HepG2 (cell line): ENCODE data around the gene RTP1. TPM values are rescaled to one million over a fixed set of nuclear protein-coding genes. Genes with fewer than 3 reads are reported as not detected.

ENCODE experiments used
- BHLHE40 ChIP-seq: IDR thresholded peaks from 2 replicates; pipeline ENCODE4 v1.6.1; 2011; ENCODE audit warnings: low read length, improper control_type of control experiment
- BORCS8-MEF2B ChIP-seq: sonication (generic); formaldehyde crosslinking; IDR thresholded peaks from 2 replicates; pipeline ENCODE4 v1.8.0; 2022; ENCODE audit warnings: mild to moderate bottlenecking, missing genetic modification reagents
- MLLT10 ChIP-seq: sonication (generic); formaldehyde crosslinking; IDR thresholded peaks from 2 replicates; pipeline ENCODE4 v1.4.0; 2020; ENCODE audit warnings: missing genetic modification reagents
- PHF5A ChIP-seq: IDR thresholded peaks from one replicate; pipeline ENCODE4 v1.6.1; 2018; ENCODE audit warnings: low read depth, missing genetic modification reagents; ENCODE audit not compliant: unreplicated experiment
- STAG1 ChIP-seq: sonication (generic); formaldehyde crosslinking; IDR thresholded peaks from 2 replicates; pipeline ENCODE4 v1.4.0; 2020; ENCODE audit warnings: missing genetic modification reagents
- STAT5B ChIP-seq: sonication (generic); formaldehyde crosslinking; IDR thresholded peaks from 2 replicates; pipeline ENCODE4 v1.4.0; 2020; ENCODE audit warnings: missing genetic modification reagents
- ZNF605 ChIP-seq: sonication (generic); formaldehyde crosslinking; IDR thresholded peaks from 2 replicates; pipeline ENCODE4 v1.8.0; 2022; ENCODE audit warnings: mild to moderate bottlenecking, missing genetic modification reagents
- ZNF670 ChIP-seq: sonication (generic); formaldehyde crosslinking; IDR thresholded peaks from 2 replicates; pipeline ENCODE4 v1.8.0; 2022; ENCODE audit warnings: mild to moderate bottlenecking, missing genetic modification reagents, borderline replicate concordance
- polyA plus RNA-seq, 8 experiments: library from polyadenylated mRNA; depleted of rRNA in 3 of 8; stranded (reverse) in 7 of 8; unstranded in 1 of 8; fragments of >200 nt; fragmentation: Illumina TruSeq in 4 of 8; extraction: Trizol in 4 of 8; gene quantifications; 2 replicates each; pipeline versions ENCODE4 v1.2.1 to v1.2.3, GENCODE V29; 2011 to 2016; ENCODE audit warnings: low read depth in 4 of 8, missing spikeins in 1 of 8, mixed read lengths in 1 of 8; ENCODE audit not compliant: insufficient read depth in 1 of 8
- total RNA-seq, 5 experiments: library from RNA; depleted of rRNA; stranded (reverse); fragments of >200 nt; fragmentation: Illumina TruSeq; extraction: Trizol; gene quantifications; 2 replicates each; pipeline ENCODE4 v1.2.3, GENCODE V29; 2016; ENCODE audit warnings: low read depth in 1 of 5
- TF ChIP-seq, protein P1 (sequence below): sonication (generic); formaldehyde crosslinking; IDR thresholded peaks from 2 replicates; pipeline ENCODE4 v1.8.0; 2022; ENCODE audit warnings: low read depth, missing genetic modification reagents
- TF ChIP-seq, protein P2 (sequence below): sonication (generic); formaldehyde crosslinking; IDR thresholded peaks from 2 replicates; pipeline ENCODE4 v1.5.0; 2020; ENCODE audit warnings: missing genetic modification reagents, mild to moderate bottlenecking, borderline replicate concordance
- TF ChIP-seq, protein P3 (sequence below): sonication (generic); formaldehyde crosslinking; IDR thresholded peaks from 2 replicates; pipeline ENCODE4 v1.4.0; 2020; ENCODE audit warnings: mild to moderate bottlenecking, missing genetic modification reagents
- TF ChIP-seq, protein P4 (sequence below): sonication (generic); formaldehyde crosslinking; IDR thresholded peaks from 2 replicates; pipeline ENCODE4 v1.5.1; 2020; ENCODE audit warnings: missing genetic modification reagents, mild to moderate bottlenecking, borderline replicate concordance

The RTP1 gene
- total and polyA plus RNA-seq, 2 of the 13 experiments (the other 11 are each of a cell fraction or from before 2014, with no cell fraction given): not detected

DNA sequence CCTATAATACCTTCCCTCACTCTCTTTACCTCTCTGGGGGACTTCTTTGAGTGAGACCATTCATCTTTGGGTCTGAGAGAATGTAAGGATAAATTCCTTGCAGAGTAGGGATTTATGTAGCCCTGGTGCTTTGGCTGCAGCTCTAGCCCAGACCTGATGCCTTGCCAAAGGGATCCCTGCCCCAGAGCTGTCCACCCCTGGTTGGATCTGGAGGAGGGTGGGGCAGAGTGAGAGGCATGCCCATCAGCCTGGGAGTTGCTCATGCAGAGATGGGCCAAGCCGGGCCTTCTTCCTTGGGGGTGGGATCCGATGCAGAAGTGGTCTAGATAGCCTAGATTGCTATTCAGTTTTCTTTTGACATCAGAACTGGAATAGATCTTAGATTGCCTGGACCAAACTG is 31.5 kb downstream of the RTP1 start (continued):
- TF ChIP-seq, protein P1, sequence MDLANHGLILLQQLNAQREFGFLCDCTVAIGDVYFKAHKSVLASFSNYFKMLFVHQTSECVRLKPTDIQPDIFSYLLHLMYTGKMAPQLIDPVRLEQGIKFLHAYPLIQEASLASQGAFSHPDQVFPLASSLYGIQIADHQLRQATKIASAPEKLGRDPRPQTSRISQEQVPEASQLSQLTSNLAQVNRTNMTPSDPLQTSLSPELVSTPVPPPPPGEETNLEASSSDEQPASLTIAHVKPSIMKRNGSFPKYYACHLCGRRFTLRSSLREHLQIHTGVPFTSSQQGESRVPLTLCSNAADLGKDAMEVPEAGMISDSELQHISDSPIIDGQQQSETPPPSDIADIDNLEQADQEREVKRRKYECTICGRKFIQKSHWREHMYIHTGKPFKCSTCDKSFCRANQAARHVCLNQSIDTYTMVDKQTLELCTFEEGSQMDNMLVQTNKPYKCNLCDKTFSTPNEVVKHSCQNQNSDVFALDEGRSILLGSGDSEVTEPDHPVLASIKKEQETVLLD (CRISPR knock-in tag): no peak
- TF ChIP-seq MLLT10 (CRISPR knock-in tag): no peak
- no peak for TF ChIP-seq ZNF670 (CRISPR knock-in tag)
- no peak for TF ChIP-seq ZNF605
- TF ChIP-seq, protein P2, sequence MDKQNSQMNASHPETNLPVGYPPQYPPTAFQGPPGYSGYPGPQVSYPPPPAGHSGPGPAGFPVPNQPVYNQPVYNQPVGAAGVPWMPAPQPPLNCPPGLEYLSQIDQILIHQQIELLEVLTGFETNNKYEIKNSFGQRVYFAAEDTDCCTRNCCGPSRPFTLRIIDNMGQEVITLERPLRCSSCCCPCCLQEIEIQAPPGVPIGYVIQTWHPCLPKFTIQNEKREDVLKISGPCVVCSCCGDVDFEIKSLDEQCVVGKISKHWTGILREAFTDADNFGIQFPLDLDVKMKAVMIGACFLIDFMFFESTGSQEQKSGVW (CRISPR knock-in tag): no peak
- TF ChIP-seq PHF5A (CRISPR knock-in tag): no peak
- TF ChIP-seq BHLHE40: no peak
- TF ChIP-seq BORCS8-MEF2B (CRISPR knock-in tag): no peak
- no peak for TF ChIP-seq STAT5B (CRISPR knock-in tag)
- no peak for TF ChIP-seq STAG1 (CRISPR knock-in tag)
- TF ChIP-seq, protein P3, sequence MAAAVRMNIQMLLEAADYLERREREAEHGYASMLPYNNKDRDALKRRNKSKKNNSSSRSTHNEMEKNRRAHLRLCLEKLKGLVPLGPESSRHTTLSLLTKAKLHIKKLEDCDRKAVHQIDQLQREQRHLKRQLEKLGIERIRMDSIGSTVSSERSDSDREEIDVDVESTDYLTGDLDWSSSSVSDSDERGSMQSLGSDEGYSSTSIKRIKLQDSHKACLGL (CRISPR knock-in tag): no peak
- TF ChIP-seq, protein P4, sequence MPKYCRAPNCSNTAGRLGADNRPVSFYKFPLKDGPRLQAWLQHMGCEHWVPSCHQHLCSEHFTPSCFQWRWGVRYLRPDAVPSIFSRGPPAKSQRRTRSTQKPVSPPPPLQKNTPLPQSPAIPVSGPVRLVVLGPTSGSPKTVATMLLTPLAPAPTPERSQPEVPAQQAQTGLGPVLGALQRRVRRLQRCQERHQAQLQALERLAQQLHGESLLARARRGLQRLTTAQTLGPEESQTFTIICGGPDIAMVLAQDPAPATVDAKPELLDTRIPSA (CRISPR knock-in tag): no peak
- TF ChIP-seq, all 625 proteins: peak for 0
